GM13977 (cell line): ENCODE data around the gene TBC1D19.

Source experiments
- DNase-seq: peaks from one replicate; pipeline ENCODE4 v3.0.0; 2012; ENCODE audit warnings: low spot score
- CTCF ChIP-seq: IDR thresholded peaks from 2 replicates; pipeline ENCODE4 v1.5.1; 2012; ENCODE audit warnings: mild to moderate bottlenecking, control low read depth; ENCODE audit not compliant: insufficient read depth; ENCODE audit errors: extremely low read depth, missing control alignments
- in situ Hi-C: fragments of 300-500 bp; cut with MboI; formaldehyde crosslinking; loops from one replicate; pipeline ENCODE4 v1.12.0; 2022; ENCODE audit warnings: low sequenced_read_pairs, low pct_unique_long_range_greater_than_20kb, mixed read lengths, inconsistent platforms; ENCODE audit not compliant: unreplicated experiment

Gene TBC1D19

GRCh38 chr4:26700110-26700509 is 116.2 kb downstream of the TBC1D19 start:
- in situ Hi-C loops, result loop anchor here (25.0 kb wide), 1 partner anchor 238 kb away; no protein-coding TSS in a partner anchor
- no peak for TF ChIP-seq CTCF
- no peak for DNase-seq

GRCh38 chr4:26701095-26701494 is 117.2 kb downstream of the TBC1D19 start:
- in situ Hi-C loops, result loop anchor here (25.0 kb wide), 1 partner anchor 239 kb away; no protein-coding TSS in a partner anchor
- no peak for TF ChIP-seq CTCF
- no peak for DNase-seq

- no peak for TF ChIP-seq CTCF
- no peak for DNase-seq
These were observed 117.9 kb downstream of the TBC1D19 start for GRCh38 chr4:26701786-26702227.

GRCh38 chr4:26707342-26707741 is 123.5 kb downstream of the TBC1D19 start:
- DNase-seq, result no peak
- no peak for TF ChIP-seq CTCF
- in situ Hi-C loops, result loop anchor here (25.0 kb wide), 1 partner anchor 245 kb away; no protein-coding TSS in a partner anchor

More at GRCh38 chr4:26701786-26702227, 117.9 kb downstream of the TBC1D19 start:
- in situ Hi-C loops, result loop anchor here (25.0 kb wide), 1 partner anchor 240 kb away; no protein-coding TSS in a partner anchor

GRCh38 chr4:26709246-26709645 is 125.4 kb downstream of the TBC1D19 start:
- in situ Hi-C loops, result loop anchor here (25.0 kb wide), 1 partner anchor 247 kb away; no protein-coding TSS in a partner anchor
- no peak for DNase-seq
- no peak for TF ChIP-seq CTCF

GRCh38 chr4:26713563-26714151 is 129.8 kb downstream of the TBC1D19 start:
- DNase-seq, result no peak
- no peak for TF ChIP-seq CTCF
- in situ Hi-C loops, result loop anchor here (25.0 kb wide), 1 partner anchor 251 kb away; no protein-coding TSS in a partner anchor
